Keratinocyte (primary cell): Measurements from ENCODE around the gene TADA2B. TPM values are rescaled to one million over a fixed set of nuclear protein-coding genes. Genes with fewer than 3 reads are reported as not detected.

Experiments used
- DNase-seq: peaks from one replicate; pipeline ENCODE4 v3.0.0-alpha.2; 2011; ENCODE audit warnings: low read depth, missing footprints, low spot score
- FAIRE-seq: peaks from 2 replicates; lab custom pipeline; 2011; peaks lifted over from hg19 to GRCh38; lab: Jason Lieb, UNC
- H2AFZ ChIP-seq: 2 replicates; pipeline ENCODE4 v1.6.0; 2012; ENCODE audit warnings: low read length, control low read depth, inconsistent platforms; ENCODE audit not compliant: control insufficient read depth
- H3K27ac ChIP-seq: 2 replicates; pipeline ENCODE4 v1.5.1; 2011; ENCODE audit warnings: low read length; ENCODE audit not compliant: control insufficient read depth, insufficient read depth
- H3K27me3 ChIP-seq: 3 replicates; pipeline ENCODE4 v1.6.0; 2011; ENCODE audit warnings: low read length; ENCODE audit not compliant: control insufficient read depth, insufficient read depth; ENCODE audit errors: extremely low read depth
- H3K36me3 ChIP-seq, 2 experiments: 2 replicates in 1 of 2; 3 replicates in 1 of 2; pipeline ENCODE4 v1.5.1; 2011; ENCODE audit warnings: low read length in 2 of 2, mild to moderate bottlenecking in 1 of 2; ENCODE audit not compliant: control insufficient read depth in 2 of 2, insufficient read depth in 2 of 2; ENCODE audit errors: extremely low read depth in 1 of 2
- H3K4me1 ChIP-seq: 3 replicates; pipeline ENCODE4 v1.5.1; 2011; ENCODE audit warnings: low read length; ENCODE audit not compliant: control insufficient read depth, insufficient read depth; ENCODE audit errors: extremely low read depth
- H3K4me2 ChIP-seq: 3 replicates; pipeline ENCODE4 v1.6.0; 2011; ENCODE audit warnings: low read depth, low read length; ENCODE audit not compliant: control insufficient read depth, insufficient read depth; ENCODE audit errors: extremely low read depth
- H3K4me3 ChIP-seq, 3 experiments: fragments of 200-600 bp in 1 of 3; sonication (generic) in 1 of 3; 2 replicates in 2 of 3; 3 replicates in 1 of 3; pipeline ENCODE4 v1.5.1; 2011 to 2016; ENCODE audit warnings: low read length in 3 of 3, mild to moderate bottlenecking in 3 of 3, control low read depth in 2 of 3, inconsistent platforms in 1 of 3, low read depth in 1 of 3, mixed read lengths in 1 of 3, mixed run types in 1 of 3, moderate library complexity in 1 of 3; ENCODE audit not compliant: control insufficient read depth in 2 of 3, insufficient read depth in 2 of 3; ENCODE audit errors: extremely low read depth in 1 of 3
- H3K79me2 ChIP-seq: 2 replicates; pipeline ENCODE4 v1.6.0; 2012; ENCODE audit warnings: low read length; ENCODE audit not compliant: control insufficient read depth, insufficient read depth
- H3K9ac ChIP-seq: 3 replicates; pipeline ENCODE4 v1.6.0; 2011; ENCODE audit warnings: low read length; ENCODE audit not compliant: control insufficient read depth, insufficient read depth; ENCODE audit errors: extremely low read depth
- H3K9me1 ChIP-seq: 3 replicates; pipeline ENCODE4 v1.6.0; 2011; ENCODE audit warnings: low read length; ENCODE audit not compliant: control insufficient read depth, insufficient read depth; ENCODE audit errors: extremely low read depth
- H3K9me3 ChIP-seq: 2 replicates; pipeline ENCODE4 v1.5.1; 2012; ENCODE audit warnings: low read depth, low read length; ENCODE audit not compliant: control insufficient read depth
- H4K20me1 ChIP-seq: 3 replicates; pipeline ENCODE4 v1.6.0; 2011; ENCODE audit warnings: low read length; ENCODE audit not compliant: control insufficient read depth, insufficient read depth; ENCODE audit errors: extremely low read depth
- CTCF ChIP-seq, 3 experiments: IDR thresholded peaks in 1 of 3; conservative IDR thresholded peaks in 1 of 3; optimal IDR thresholded peaks in 1 of 3; 2 replicates in 2 of 3; 3 replicates in 1 of 3; pipeline versions ENCODE3 to v1.5.1; 2011; ENCODE audit warnings: low read length in 3 of 3, mild to moderate bottlenecking in 3 of 3, moderate library complexity in 2 of 3, control low read depth in 1 of 3, inconsistent platforms in 1 of 3; ENCODE audit not compliant: insufficient read depth in 2 of 3; ENCODE audit errors: extremely low read depth in 1 of 3
- EZH2 ChIP-seq: IDR thresholded peaks from one replicate; pipeline ENCODE4 v1.6.1; 2012; ENCODE audit warnings: inconsistent platforms, mild to moderate bottlenecking, low read length, moderate library complexity
- dilution Hi-C: fragments of 300-500 bp; cut with MboI; formaldehyde crosslinking; loops from one replicate; pipeline ENCODE4 v1.7.0; 2020; ENCODE audit warnings: low sequenced_read_pairs; ENCODE audit not compliant: extremely low pct_ligation_motif_present
- polyA plus RNA-seq, 5 experiments: library from polyadenylated mRNA; depleted of rRNA in 3 of 5; stranded (reverse) in 3 of 5; stranded (forward) in 1 of 5; unstranded in 1 of 5; fragments of >200 nt; gene quantifications; 1 replicate in 1 of 5; 2 replicates in 3 of 5; 3 replicates in 1 of 5; pipeline versions ENCODE4 v1.2.1 to v1.2.3, GENCODE V29; 2011 to 2012; ENCODE audit warnings: missing spikeins in 2 of 5, low read depth in 1 of 5, low replicate concordance in 1 of 5

TADA2B gene
- polyA plus RNA-seq, 1 donor (not counting 4 experiments of a cell fraction or from before 2014, with no cell fraction given), result 5.3 TPM

- Histone ChIP-seq H2AFZ (no peak overlapping the region), H3K36me3 (peaks cover 15 to 21% of the 10 kb centered on the region in 2 experiments), H3K27me3 (no peaks in the 10 kb centered on the region), H3K79me2 (peaks cover 26% of the 10 kb centered on the region), H3K4me2 (no peak overlapping the region), H3K9ac (no peak overlapping the region), H3K9me1 (peaks cover 1% of the 10 kb centered on the region), H3K9me3 (no peaks in the 10 kb centered on the region), H3K4me3 (no peak overlapping the region), H3K27ac (no peak overlapping the region), H3K4me1 (no peaks in the 10 kb centered on the region), H4K20me1 (no peaks in the 10 kb centered on the region)
- TF ChIP-seq EZH2 (no peak), CTCF (optimal IDR thresholded peaks at IDR 0.05 in 1 of 3, IDR thresholded peaks at IDR 0.05 in 1 of 3, conservative IDR thresholded peaks at IDR 0.05 in 1 of 3; ENCODE audit: extremely low read depth in 1 of 3, insufficient read depth in 2 of 3, low read length in 3 of 3) (no peak)
- no peak for DNase-seq
- dilution Hi-C loops, result no loop called here
- no peak for FAIRE-seq
Observed at GRCh38 chr4:7054106-7054880, 11.1 kb downstream of the TADA2B start.

GRCh38 chr4:7055111-7055989 lies 12.2 kb downstream of the TADA2B start:
- Histone ChIP-seq H3K36me3 (peaks cover 17 to 31% of the 10 kb centered on the region in 2 experiments), H3K27me3 (no peaks in the 10 kb centered on the region), H3K4me2 (no peak overlapping the region), H3K27ac (no peak overlapping the region), H3K9ac (no peak overlapping the region), H3K9me3 (no peaks in the 10 kb centered on the region), H3K9me1 (no peaks in the 10 kb centered on the region), H3K4me1 (no peaks in the 10 kb centered on the region), H3K4me3 (no peak overlapping the region), H2AFZ (no peak overlapping the region), H3K79me2 (peaks cover 17% of the 10 kb centered on the region), H4K20me1 (peaks cover 4% of the 10 kb centered on the region)
- no peak for FAIRE-seq
- dilution Hi-C loops, result no loop called here
- no peak for DNase-seq
- TF ChIP-seq CTCF (optimal IDR thresholded peaks at IDR 0.05 in 1 of 3, IDR thresholded peaks at IDR 0.05 in 1 of 3, conservative IDR thresholded peaks at IDR 0.05 in 1 of 3; ENCODE audit: extremely low read depth in 1 of 3, insufficient read depth in 2 of 3, low read length in 3 of 3) (no peak), EZH2 (no peak)
